ENCODE measurements around the gene DNER.

Gene DNER

DNA sequence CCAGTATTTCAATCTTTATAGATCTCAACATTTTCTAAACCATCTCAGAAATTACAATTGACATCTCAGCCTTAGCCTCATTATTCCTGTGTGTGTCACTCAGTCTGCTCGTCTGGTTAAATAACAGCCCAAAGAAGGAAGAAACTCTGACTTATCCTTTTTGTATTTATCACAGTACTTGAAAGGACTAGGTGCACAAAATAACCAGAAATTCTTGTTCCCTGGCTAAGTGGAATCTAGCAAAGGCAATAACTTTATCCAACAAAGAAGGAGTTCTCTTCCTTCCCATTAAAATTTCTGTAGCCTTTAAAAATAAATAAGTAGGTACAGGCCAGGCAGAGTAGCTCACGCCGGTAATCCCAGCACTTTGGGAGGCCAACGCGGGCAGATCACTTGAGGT lies 303.4 kb downstream of the DNER start:
- no peak overlapping the region for H3K4me3 ChIP-seq (replicated peaks; ENCODE audit: insufficient read depth, low read length)
- H3K27ac ChIP-seq (replicated peaks), result no peak overlapping the region
- DNase-seq (ENCODE audit: low read depth in 1 of 2, low spot score in 1 of 2), result no peak
- no peaks in the 10 kb centered on the region for H3K27me3 ChIP-seq (ENCODE audit: insufficient read depth, poor library complexity, severe bottlenecking)
- TF ChIP-seq SPI1 (IDR thresholded peaks at IDR 0.05; ENCODE audit: borderline replicate concordance, low read depth), result no peak
- no peak for TF ChIP-seq POLR2AphosphoS5 (IDR thresholded peaks at IDR 0.05; ENCODE audit: low read depth)
- TF ChIP-seq, protein P1, sequence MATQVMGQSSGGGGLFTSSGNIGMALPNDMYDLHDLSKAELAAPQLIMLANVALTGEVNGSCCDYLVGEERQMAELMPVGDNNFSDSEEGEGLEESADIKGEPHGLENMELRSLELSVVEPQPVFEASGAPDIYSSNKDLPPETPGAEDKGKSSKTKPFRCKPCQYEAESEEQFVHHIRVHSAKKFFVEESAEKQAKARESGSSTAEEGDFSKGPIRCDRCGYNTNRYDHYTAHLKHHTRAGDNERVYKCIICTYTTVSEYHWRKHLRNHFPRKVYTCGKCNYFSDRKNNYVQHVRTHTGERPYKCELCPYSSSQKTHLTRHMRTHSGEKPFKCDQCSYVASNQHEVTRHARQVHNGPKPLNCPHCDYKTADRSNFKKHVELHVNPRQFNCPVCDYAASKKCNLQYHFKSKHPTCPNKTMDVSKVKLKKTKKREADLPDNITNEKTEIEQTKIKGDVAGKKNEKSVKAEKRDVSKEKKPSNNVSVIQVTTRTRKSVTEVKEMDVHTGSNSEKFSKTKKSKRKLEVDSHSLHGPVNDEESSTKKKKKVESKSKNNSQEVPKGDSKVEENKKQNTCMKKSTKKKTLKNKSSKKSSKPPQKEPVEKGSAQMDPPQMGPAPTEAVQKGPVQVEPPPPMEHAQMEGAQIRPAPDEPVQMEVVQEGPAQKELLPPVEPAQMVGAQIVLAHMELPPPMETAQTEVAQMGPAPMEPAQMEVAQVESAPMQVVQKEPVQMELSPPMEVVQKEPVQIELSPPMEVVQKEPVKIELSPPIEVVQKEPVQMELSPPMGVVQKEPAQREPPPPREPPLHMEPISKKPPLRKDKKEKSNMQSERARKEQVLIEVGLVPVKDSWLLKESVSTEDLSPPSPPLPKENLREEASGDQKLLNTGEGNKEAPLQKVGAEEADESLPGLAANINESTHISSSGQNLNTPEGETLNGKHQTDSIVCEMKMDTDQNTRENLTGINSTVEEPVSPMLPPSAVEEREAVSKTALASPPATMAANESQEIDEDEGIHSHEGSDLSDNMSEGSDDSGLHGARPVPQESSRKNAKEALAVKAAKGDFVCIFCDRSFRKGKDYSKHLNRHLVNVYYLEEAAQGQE (IDR thresholded peaks at IDR 0.05; ENCODE audit: insufficient replicate concordance, low read depth), result no peak
- TF ChIP-seq CTCF (IDR thresholded peaks at IDR 0.05; ENCODE audit: insufficient read depth, low read length), result no peak
- no peak for TF ChIP-seq GABPA (IDR thresholded peaks at IDR 0.05; ENCODE audit: low read depth)

DNA sequence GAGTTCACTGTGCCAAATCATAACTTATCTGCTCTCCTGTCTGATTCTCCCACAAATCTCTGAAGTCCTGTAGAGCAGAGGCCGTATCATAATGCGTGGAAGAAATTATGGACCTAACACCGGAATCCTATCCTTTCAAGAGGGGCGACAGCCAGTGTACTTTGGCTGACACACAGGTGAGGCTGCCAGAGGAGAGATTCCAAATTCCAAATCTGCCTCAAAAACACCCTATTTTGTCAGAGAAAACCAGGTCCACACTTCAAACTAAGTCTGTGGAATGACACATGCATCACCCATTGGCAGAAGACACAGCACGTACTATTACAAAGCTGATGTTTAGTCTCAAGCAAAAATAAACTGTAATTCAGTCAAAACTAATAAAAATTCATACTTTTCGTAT lies 304.1 kb downstream of the DNER start:
- TF ChIP-seq CTCF (IDR thresholded peaks at IDR 0.05; ENCODE audit: insufficient read depth, low read length) (no peak), GABPA (IDR thresholded peaks at IDR 0.05; ENCODE audit: low read depth) (no peak), POLR2AphosphoS5 (IDR thresholded peaks at IDR 0.05; ENCODE audit: low read depth) (no peak), SPI1 (IDR thresholded peaks at IDR 0.05; ENCODE audit: borderline replicate concordance, low read depth) (no peak)
- TF ChIP-seq, protein P1 (IDR thresholded peaks at IDR 0.05; ENCODE audit: insufficient replicate concordance, low read depth), result no peak
- no peak for DNase-seq (ENCODE audit: low read depth in 1 of 2, low spot score in 1 of 2)
- Histone ChIP-seq H3K4me3 (replicated peaks; ENCODE audit: insufficient read depth, low read length) (no peak overlapping the region), H3K27ac (replicated peaks) (no peak overlapping the region), H3K27me3 (ENCODE audit: insufficient read depth, poor library complexity, severe bottlenecking) (no peaks in the 10 kb centered on the region)

- Histone ChIP-seq H3K27ac (replicated peaks) (no peak overlapping the region), H3K4me3 (replicated peaks; ENCODE audit: insufficient read depth, low read length) (no peak overlapping the region), H3K27me3 (ENCODE audit: insufficient read depth, poor library complexity, severe bottlenecking) (no peaks in the 10 kb centered on the region)
- TF ChIP-seq GABPA (IDR thresholded peaks at IDR 0.05; ENCODE audit: low read depth), result no peak
- TF ChIP-seq POLR2AphosphoS5 (IDR thresholded peaks at IDR 0.05; ENCODE audit: low read depth), result no peak
- TF ChIP-seq, protein P1 (IDR thresholded peaks at IDR 0.05; ENCODE audit: insufficient replicate concordance, low read depth), result no peak
- no peak for TF ChIP-seq CTCF (IDR thresholded peaks at IDR 0.05; ENCODE audit: insufficient read depth, low read length)
- no peak for TF ChIP-seq SPI1 (IDR thresholded peaks at IDR 0.05; ENCODE audit: borderline replicate concordance, low read depth)
- no peak for DNase-seq (ENCODE audit: low read depth in 1 of 2, low spot score in 1 of 2)
Measured at GRCh38 chr2:229409751-229410181, 304.6 kb downstream of the DNER start.
